ENCODE data around the gene PDZD8.

The PDZD8 gene

GRCh38 chr10:117398029-117398428 lies 22.8 kb upstream of the PDZD8 start:
- no peak for DNase-seq (ENCODE audit: low read depth in 3 of 3)

GRCh38 chr10:117391436-117392205 lies 16.4 kb upstream of the PDZD8 start:
- DNase-seq (ENCODE audit: low read depth in 3 of 3) = no peak

GRCh38 chr10:117390420-117390819 lies 15.2 kb upstream of the PDZD8 start:
- no peak for DNase-seq (ENCODE audit: low read depth in 3 of 3)

- no peak for DNase-seq (ENCODE audit: low read depth in 3 of 3)
Observed at GRCh38 chr10:117386805-117387204, 11.6 kb upstream of the PDZD8 start.

- no peak for DNase-seq (ENCODE audit: low read depth in 3 of 3)
Observed at GRCh38 chr10:117382861-117383260, 7.6 kb upstream of the PDZD8 start.

- peak in 2 of 3 experiments; percentile 3 to 26 for DNase-seq (ENCODE audit: low read depth in 3 of 3)
Observed at GRCh38 chr10:117374506-117375359, 507 bp downstream of the PDZD8 start.

- peak in 1 of 3 experiments; percentile 11 for DNase-seq (ENCODE audit: low read depth in 3 of 3)
Observed at GRCh38 chr10:117373823-117374505, 1.3 kb downstream of the PDZD8 start.

GRCh38 chr10:117370205-117370604 lies 5.0 kb downstream of the PDZD8 start:
- DNase-seq (ENCODE audit: low read depth in 3 of 3) = no peak

GRCh38 chr10:117367718-117368117 lies 7.5 kb downstream of the PDZD8 start:
- no peak for DNase-seq (ENCODE audit: low read depth in 3 of 3)

GRCh38 chr10:117366741-117367140 lies 8.5 kb downstream of the PDZD8 start:
- DNase-seq (ENCODE audit: low read depth in 3 of 3) = no peak

GRCh38 chr10:117365612-117366011 lies 9.6 kb downstream of the PDZD8 start:
- no peak for DNase-seq (ENCODE audit: low read depth in 3 of 3)

GRCh38 chr10:117364110-117364960 lies 10.9 kb downstream of the PDZD8 start:
- no peak for DNase-seq (ENCODE audit: low read depth in 3 of 3)

GRCh38 chr10:117363028-117363427 lies 12.2 kb downstream of the PDZD8 start:
- DNase-seq (ENCODE audit: low read depth in 3 of 3) = no peak

- no peak for DNase-seq (ENCODE audit: low read depth in 3 of 3)
Observed at GRCh38 chr10:117362313-117362712, 12.9 kb downstream of the PDZD8 start.

GRCh38 chr10:117360994-117361667 lies 14.1 kb downstream of the PDZD8 start:
- no peak for DNase-seq (ENCODE audit: low read depth in 3 of 3)

- no peak for DNase-seq (ENCODE audit: low read depth in 3 of 3)
Observed at GRCh38 chr10:117360016-117360415, 15.2 kb downstream of the PDZD8 start.

GRCh38 chr10:117355072-117355471 lies 20.2 kb downstream of the PDZD8 start:
- no peak for DNase-seq (ENCODE audit: low read depth in 3 of 3)

- no peak for DNase-seq (ENCODE audit: low read depth in 3 of 3)
Observed at GRCh38 chr10:117353684-117354083, 21.6 kb downstream of the PDZD8 start.

GRCh38 chr10:117352724-117353123 lies 22.5 kb downstream of the PDZD8 start:
- no peak for DNase-seq (ENCODE audit: low read depth in 3 of 3)

- no peak for DNase-seq (ENCODE audit: low read depth in 3 of 3)
Observed at GRCh38 chr10:117351996-117352395, 23.2 kb downstream of the PDZD8 start.

- DNase-seq (ENCODE audit: low read depth in 3 of 3) = no peak
Observed at GRCh38 chr10:117351558-117351957, 23.7 kb downstream of the PDZD8 start.

All from stimulated activated CD4-positive, alpha-beta T cell treated with anti-CD3 and anti-CD28 coated beads, TNF-alpha, amount 100 ng/mL, for 24 hours (primary cell).